Activated CD8-positive, alpha-beta T cell treated with anti-CD3 and anti-CD28 coated beads for 36 hours (primary cell): ENCODE measurements around the gene ENC1. TPM values are rescaled to one million over a fixed set of nuclear protein-coding genes. Genes with fewer than 3 reads are reported as not detected.

ENCODE experiments used
- ATAC-seq: fragments of 200-7000 bp; cut with Tn5 transposase; one replicate; pipeline ENCODE4 v1.10.0; 2021; ENCODE audit warnings: mild to moderate bottlenecking, moderate library complexity
- CTCF ChIA-PET: fragments of 350-600 bp; sonication (Branson Sonifier 250); formaldehyde crosslinking; loops from one replicate; lab custom pipeline; 2021; ENCODE audit warnings: antibody characterized with exemption; lab: Charles Lee
- POLR2A ChIA-PET: fragments of 350-600 bp; sonication (Branson Sonifier 250); formaldehyde crosslinking; loops from one replicate; lab custom pipeline; 2021; ENCODE audit warnings: antibody characterized with exemption; lab: Charles Lee
- DNase-seq: peaks from one replicate; pipeline ENCODE4 v3.0.0-alpha.2; 2020
- H3K27ac Mint-ChIP-seq: one replicate; pipeline ENCODE4 v1.8.0; 2021; ENCODE audit warnings: mild to moderate bottlenecking, mixed read lengths
- H3K27me3 Mint-ChIP-seq: one replicate; pipeline ENCODE4 v1.8.0; 2021; ENCODE audit warnings: mixed read lengths
- H3K36me3 Mint-ChIP-seq: one replicate; pipeline ENCODE4 v1.8.0; 2021; ENCODE audit warnings: low read depth, mixed read lengths
- H3K4me1 Mint-ChIP-seq: one replicate; pipeline ENCODE4 v1.8.0; 2021; ENCODE audit warnings: low read depth, mixed read lengths
- H3K4me3 Mint-ChIP-seq: one replicate; pipeline ENCODE4 v1.8.0; 2021; ENCODE audit warnings: mild to moderate bottlenecking, moderate library complexity, mixed read lengths
- H3K9me3 Mint-ChIP-seq: one replicate; pipeline ENCODE4 v1.8.0; 2021; ENCODE audit warnings: mixed read lengths
- CTCF ChIP-seq: fragments of 200-600 bp; IDR thresholded peaks from one replicate; pipeline ENCODE4 v1.8.0; 2022; ENCODE audit warnings: antibody characterized with exemption, mild to moderate bottlenecking
- intact Hi-C: fragments of 100-400 bp; cut with micrococcal nuclease; formaldehyde crosslinking; loops from one replicate; pipeline ENCODE4 v1.10.0; 2022
- total RNA-seq, 2 experiments: library from RNA; stranded (reverse); gene quantifications; one replicate each; pipeline ENCODE4 v1.2.3, GENCODE V29; 2021

ENC1 gene
- total RNA-seq, 2 experiments from 2014 or later, result 0.16 to 0.60 TPM

- CTCF ChIA-PET, result interaction anchor here (1.1 to 1.4 kb wide), 2 partner anchors 51 to 61 kb away, joined by 3 read pairs; no protein-coding TSS in a partner anchor
- Mint-ChIP-seq H3K27me3 (peaks cover 3% of the 10 kb centered on the region), H3K4me3 (no peak overlapping the region), H3K4me1 (no peaks in the 10 kb centered on the region), H3K9me3 (no peaks in the 10 kb centered on the region), H3K27ac (no peak overlapping the region), H3K36me3 (no peaks in the 10 kb centered on the region)
- intact Hi-C loops, result no loop called here
- no peak for ATAC-seq
- POLR2A ChIA-PET, result no interaction called here
- DNase-seq, result no peak
- no peak for TF ChIP-seq CTCF
Measured at GRCh38 chr5:74588415-74588814, 52.1 kb downstream of the ENC1 start.

GRCh38 chr5:74587890-74588289 lies 52.6 kb downstream of the ENC1 start:
- Mint-ChIP-seq H3K27me3 (peaks cover 3% of the 10 kb centered on the region), H3K27ac (no peak overlapping the region), H3K9me3 (no peaks in the 10 kb centered on the region), H3K4me3 (no peak overlapping the region), H3K36me3 (no peaks in the 10 kb centered on the region), H3K4me1 (no peaks in the 10 kb centered on the region)
- ATAC-seq (no peak), DNase-seq (no peak)
- intact Hi-C loops, result no loop called here
- CTCF ChIA-PET, result interaction anchor here (1.1 to 1.4 kb wide), 3 partner anchors 52 to 61 kb away, joined by 3 read pairs; no protein-coding TSS in a partner anchor
- POLR2A ChIA-PET, result no interaction called here
- TF ChIP-seq CTCF, result no peak

GRCh38 chr5:74587300-74587699 lies 53.2 kb downstream of the ENC1 start:
- Mint-ChIP-seq H3K27ac (no peak overlapping the region), H3K9me3 (no peaks in the 10 kb centered on the region), H3K4me3 (no peak overlapping the region), H3K36me3 (no peaks in the 10 kb centered on the region), H3K27me3 (peaks cover 3% of the 10 kb centered on the region), H3K4me1 (no peaks in the 10 kb centered on the region)
- intact Hi-C loops, result no loop called here
- POLR2A ChIA-PET, result no interaction called here
- ATAC-seq (no peak), DNase-seq (no peak)
- TF ChIP-seq CTCF, result no peak
- CTCF ChIA-PET, result interaction anchor here (1.1 kb wide), 1 partner anchor 54 kb away, joined by 3 read pairs; no protein-coding TSS in a partner anchor

- ATAC-seq, result no peak
- H3K9me3 Mint-ChIP-seq, result no peaks in the 10 kb centered on the region
- intact Hi-C loops, result no loop called here
- no peak overlapping the region for H3K4me3 Mint-ChIP-seq
- no peak for TF ChIP-seq CTCF
- CTCF ChIA-PET, result interaction anchor here (1.1 kb wide), 1 partner anchor 55 kb away, joined by 3 read pairs; no protein-coding TSS in a partner anchor
- POLR2A ChIA-PET, result no interaction called here
- no peaks in the 10 kb centered on the region for H3K4me1 Mint-ChIP-seq
- peaks cover 3% of the 10 kb centered on the region for H3K27me3 Mint-ChIP-seq
- H3K36me3 Mint-ChIP-seq, result no peaks in the 10 kb centered on the region
- no peak overlapping the region for H3K27ac Mint-ChIP-seq
- no peak for DNase-seq
Measured at GRCh38 chr5:74586856-74587255, 53.7 kb downstream of the ENC1 start.

GRCh38 chr5:74582853-74583252 lies 57.7 kb downstream of the ENC1 start:
- peaks cover 2% of the 10 kb centered on the region for H3K27me3 Mint-ChIP-seq
- no peak overlapping the region for H3K4me3 Mint-ChIP-seq
- no peaks in the 10 kb centered on the region for H3K36me3 Mint-ChIP-seq
- ChIA-PET POLR2A (no interaction called here), CTCF (no interaction called here)
- peaks cover 14% of the 10 kb centered on the region for H3K4me1 Mint-ChIP-seq
- TF ChIP-seq CTCF, result no peak
- intact Hi-C loops, result no loop called here
- no peaks in the 10 kb centered on the region for H3K9me3 Mint-ChIP-seq
- no peak for DNase-seq
- no peak for ATAC-seq
- H3K27ac Mint-ChIP-seq, result no peak overlapping the region
